Endodermal cell (in vitro differentiated cells): Measurements from ENCODE around the gene EPHA5. TPM values are rescaled to one million over a fixed set of nuclear protein-coding genes. Genes with fewer than 3 reads are reported as not detected.
"Not testable (repeated sequence)": the region's sequence is repeated elsewhere in the genome, so short reads cannot be mapped to it uniquely, and the experiment has no call there.

ENCODE experiments used
- DNase-seq: peaks from one replicate; pipeline ENCODE4 v3.0.0-alpha.2; 2017
- H3K27ac ChIP-seq: 2 replicates; pipeline ENCODE4 v1.5.1; 2013; ENCODE audit warnings: mild to moderate bottlenecking, low read depth, low read length, moderate library complexity
- H3K27me3 ChIP-seq: 2 replicates; pipeline ENCODE4 v1.6.1; 2013; ENCODE audit warnings: mild to moderate bottlenecking, low read length, moderate library complexity; ENCODE audit not compliant: insufficient read depth, control insufficient read depth, poor library complexity, severe bottlenecking
- H3K36me3 ChIP-seq: 2 replicates; pipeline ENCODE4 v1.7.0; 2013; ENCODE audit warnings: mild to moderate bottlenecking, low read length, moderate library complexity; ENCODE audit not compliant: control insufficient read depth, insufficient read depth
- H3K4me1 ChIP-seq: one replicate; pipeline ENCODE4 v1.7.0; 2013; ENCODE audit warnings: low read length; ENCODE audit not compliant: control insufficient read depth, insufficient read depth
- H3K4me3 ChIP-seq: 2 replicates; pipeline ENCODE4 v1.5.1; 2013; ENCODE audit warnings: mild to moderate bottlenecking, low read length, moderate library complexity
- H3K9ac ChIP-seq: 2 replicates; pipeline ENCODE4 v1.6.1; 2013; ENCODE audit warnings: mild to moderate bottlenecking, low read length, moderate library complexity; ENCODE audit not compliant: poor library complexity, severe bottlenecking; ENCODE audit errors: extremely low read depth
- H3K9me3 ChIP-seq: 2 replicates; pipeline ENCODE4 v1.6.1; 2013; ENCODE audit warnings: mild to moderate bottlenecking, low read length, moderate library complexity; ENCODE audit not compliant: control insufficient read depth
- H3K27ac Mint-ChIP-seq: 2 replicates; pipeline ENCODE4 v1.8.0; 2020; ENCODE audit warnings: mixed read lengths
- H3K27me3 Mint-ChIP-seq: 2 replicates; pipeline ENCODE4 v1.8.0; 2021; ENCODE audit warnings: mild to moderate bottlenecking, mixed read lengths; ENCODE audit not compliant: insufficient read depth
- H3K36me3 Mint-ChIP-seq: 2 replicates; pipeline ENCODE4 v1.8.0; 2020; ENCODE audit warnings: low read depth, mixed read lengths
- H3K4me1 Mint-ChIP-seq: 2 replicates; pipeline ENCODE4 v1.8.0; 2020; ENCODE audit warnings: mixed read lengths
- H3K4me3 Mint-ChIP-seq: 2 replicates; pipeline ENCODE4 v1.8.0; 2020; ENCODE audit warnings: mild to moderate bottlenecking, moderate library complexity, mixed read lengths
- H3K9me3 Mint-ChIP-seq: 2 replicates; pipeline ENCODE4 v1.8.0; 2020; ENCODE audit warnings: mild to moderate bottlenecking, mixed read lengths
- CTCF ChIP-seq: fragments of 200-600 bp; sonication (generic); conservative IDR thresholded peaks from 2 replicates; pipeline ENCODE4 v1.5.0; 2021; ENCODE audit warnings: antibody characterized with exemption, mild to moderate bottlenecking
- WGBS, 2 experiments: methylation state at CpG; one replicate each; pipeline versions ENCODE4 v1.1.5 to v1.1.7; 2013; ENCODE audit warnings: missing lambda C conversion rate in 2 of 2, mixed read lengths in 1 of 2; ENCODE audit not compliant: insufficient coverage in 1 of 2, insufficient read length in 1 of 2; 5-methylcytosine and 5-hydroxymethylcytosine counted together
- total RNA-seq, 2 donors: library from RNA; stranded (reverse); fragmentation: NEBNext Ultra II Directional in 1 of 2; extraction: Animal tissue kit (Norgen Biotek cat#: 25700) in 1 of 2; gene quantifications; 2 replicates in 1 of 2; 3 replicates in 1 of 2; pipeline ENCODE4 v1.2.1, GENCODE V29; 2021

Gene EPHA5
- total RNA-seq, 2 donors from 2014 or later, result 0.09 TPM; not detected in 1

GRCh38 chr4:65316534-65316933, 353.8 kb downstream of the EPHA5 start:
- no peaks in the 10 kb centered on the region for H3K27me3 ChIP-seq
- 71 to 72% methylated on average over 4 of the region's 4 CpGs for WGBS, 2 experiments
- H3K27ac ChIP-seq, result no peak overlapping the region
- H3K36me3 Mint-ChIP-seq, result no peaks in the 10 kb centered on the region
- no peaks in the 10 kb centered on the region for H3K9me3 Mint-ChIP-seq
- H3K27me3 Mint-ChIP-seq, result no peaks in the 10 kb centered on the region
- H3K27ac Mint-ChIP-seq, result no peak overlapping the region
- no peak overlapping the region for H3K4me3 ChIP-seq
- H3K36me3 ChIP-seq, result no peaks in the 10 kb centered on the region
- DNase-seq, result no peak
- TF ChIP-seq CTCF, result no peak
- no peaks in the 10 kb centered on the region for H3K9me3 ChIP-seq
- no peaks in the 10 kb centered on the region for H3K4me1 ChIP-seq
- no peak overlapping the region for H3K4me3 Mint-ChIP-seq
- H3K9ac ChIP-seq, result no peak overlapping the region
- no peaks in the 10 kb centered on the region for H3K4me1 Mint-ChIP-seq

GRCh38 chr4:65311120-65311519, 359.2 kb downstream of the EPHA5 start:
- Histone ChIP-seq H3K4me3 (no peak overlapping the region), H3K36me3 (no peaks in the 10 kb centered on the region), H3K9ac (no peak overlapping the region), H3K4me1 (no peaks in the 10 kb centered on the region), H3K27ac (no peak overlapping the region), H3K27me3 (no peaks in the 10 kb centered on the region), H3K9me3 (no peaks in the 10 kb centered on the region)
- Mint-ChIP-seq H3K27me3 (no peaks in the 10 kb centered on the region), H3K4me3 (no peak overlapping the region), H3K9me3 (no peaks in the 10 kb centered on the region), H3K36me3 (no peaks in the 10 kb centered on the region), H3K27ac (no peak overlapping the region), H3K4me1 (no peaks in the 10 kb centered on the region)
- TF ChIP-seq CTCF, result no peak
- no peak for DNase-seq
- WGBS, 2 experiments, result 78% methylated on average over 1 of the region's 3 CpGs; no CpG with 5 or more reads in 1 of the 2 experiments

- H3K27me3 Mint-ChIP-seq, result no peaks in the 10 kb centered on the region
- H3K36me3 Mint-ChIP-seq, result no peaks in the 10 kb centered on the region
- no peaks in the 10 kb centered on the region for H3K4me1 Mint-ChIP-seq
- no peak overlapping the region for H3K4me3 Mint-ChIP-seq
- no peaks in the 10 kb centered on the region for H3K9me3 ChIP-seq
- 88% methylated on average over 1 of the region's 1 CpG; no CpG with 5 or more reads in 1 of the 2 experiments for WGBS, 2 experiments
- H3K9ac ChIP-seq, result no peak overlapping the region
- no peak for TF ChIP-seq CTCF
- no peak for DNase-seq
- no peak overlapping the region for H3K27ac Mint-ChIP-seq
- no peaks in the 10 kb centered on the region for H3K27me3 ChIP-seq
- no peak overlapping the region for H3K27ac ChIP-seq
- no peaks in the 10 kb centered on the region for H3K9me3 Mint-ChIP-seq
- no peaks in the 10 kb centered on the region for H3K4me1 ChIP-seq
- H3K4me3 ChIP-seq, result no peak overlapping the region
- H3K36me3 ChIP-seq, result no peaks in the 10 kb centered on the region
These were observed 359.7 kb downstream of the EPHA5 start for GRCh38 chr4:65310586-65310985.

GRCh38 chr4:65308626-65309025, 361.7 kb downstream of the EPHA5 start:
- H3K27ac Mint-ChIP-seq, H3K36me3 Mint-ChIP-seq, H3K27me3 ChIP-seq, H3K9me3 ChIP-seq, H3K9ac ChIP-seq, DNase-seq, H3K9me3 Mint-ChIP-seq, H3K27me3 Mint-ChIP-seq, H3K4me1 Mint-ChIP-seq, H3K4me1 ChIP-seq, H3K4me3 Mint-ChIP-seq, H3K4me3 ChIP-seq, H3K36me3 ChIP-seq, H3K27ac ChIP-seq: not testable (repeated sequence)
- 93 to 98% methylated on average over 7 to 8 of the region's 8 CpGs for WGBS, 2 experiments
